GDM1 (cell line): ENCODE data around the gene VPS51.

ENCODE experiments used
- DNase-seq: peaks from one replicate; lab custom pipeline; 2025; lab: John Stamatoyannopoulos, UW

Gene VPS51

GRCh38 chr11:65072631-65072966, 23.4 kb upstream of the VPS51 start:
- no peak for DNase-seq

DNA sequence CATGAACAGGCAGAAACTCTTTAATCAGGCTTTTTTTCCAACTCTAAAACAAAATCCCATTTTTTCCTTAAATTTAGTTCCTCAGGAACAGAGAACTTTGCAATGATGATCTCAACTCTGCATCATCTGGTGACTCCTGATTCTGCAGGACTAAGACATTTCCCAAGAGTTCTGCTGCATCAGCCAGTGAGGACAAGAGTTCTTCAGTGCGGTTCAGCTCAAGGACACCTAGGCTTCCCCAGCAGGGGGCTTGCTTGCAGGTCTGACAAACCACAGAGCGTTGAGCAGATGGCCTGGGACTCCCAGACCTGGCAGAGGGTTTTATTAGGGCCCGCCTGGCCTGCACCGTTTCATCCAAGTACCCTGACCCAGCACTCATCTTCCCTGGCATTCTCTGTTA, 18.6 kb upstream of the VPS51 start:
- no peak for DNase-seq

GRCh38 chr11:65078151-65078550, 17.9 kb upstream of the VPS51 start:
- DNase-seq: peak; percentile 49

- DNase-seq: no peak
Observed at GRCh38 chr11:65078786-65079342, 17.1 kb upstream of the VPS51 start.

DNA sequence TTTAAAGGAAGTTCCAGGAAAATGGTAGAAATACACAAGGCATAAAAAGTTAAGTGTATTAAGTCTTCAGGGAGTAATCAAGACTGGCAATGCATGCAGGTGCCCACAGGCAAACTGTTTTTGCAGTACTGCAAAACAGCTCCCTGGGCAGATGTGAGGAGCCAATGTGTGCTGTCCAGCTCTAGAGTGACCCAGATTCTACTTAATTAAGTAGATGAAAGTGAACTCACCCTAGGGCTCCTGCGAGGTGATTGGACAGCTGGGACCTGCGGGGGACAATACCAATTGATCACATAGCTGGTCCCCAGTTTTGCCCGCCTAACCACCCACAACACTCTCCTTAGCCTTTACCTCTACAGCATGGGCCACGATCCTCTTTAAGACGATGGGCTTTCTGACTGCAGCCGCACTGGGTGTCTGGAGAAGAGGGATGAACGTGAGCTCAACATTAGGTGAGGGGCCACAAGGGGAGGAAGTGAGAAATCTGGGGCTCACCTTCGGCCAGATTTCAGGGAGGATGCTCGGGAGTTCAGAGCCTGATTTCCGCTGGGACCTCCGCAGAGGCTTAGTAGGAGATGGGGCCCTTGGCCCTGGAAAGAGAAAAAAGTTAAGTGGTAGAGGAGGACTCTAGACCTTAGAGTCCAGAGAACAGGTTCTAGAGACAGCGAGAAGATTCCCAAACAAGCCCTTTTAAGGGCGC, 12.7 kb upstream of the VPS51 start:
- no peak for DNase-seq

- DNase-seq: peak; percentile 93
Observed at GRCh38 chr11:65083834-65084597, 12.0 kb upstream of the VPS51 start, which contains the start of the genes CDCA5 and ZFPL1. TSS of gene CDCA5 (minus strand) at chr11:65084040. CDS start at chr11:65083978, 62 bp downstream. TSS of gene ZFPL1 (plus strand) at chr11:65084222. CDS start at chr11:65084699, 477 bp downstream.

- no peak for DNase-seq
Observed at GRCh38 chr11:65084598-65085375, 11.2 kb upstream of the VPS51 start.

- DNase-seq: no peak
Observed at GRCh38 chr11:65085446-65085845, 10.6 kb upstream of the VPS51 start.

GRCh38 chr11:65086809-65087208, 9.2 kb upstream of the VPS51 start:
- no peak for DNase-seq

DNA sequence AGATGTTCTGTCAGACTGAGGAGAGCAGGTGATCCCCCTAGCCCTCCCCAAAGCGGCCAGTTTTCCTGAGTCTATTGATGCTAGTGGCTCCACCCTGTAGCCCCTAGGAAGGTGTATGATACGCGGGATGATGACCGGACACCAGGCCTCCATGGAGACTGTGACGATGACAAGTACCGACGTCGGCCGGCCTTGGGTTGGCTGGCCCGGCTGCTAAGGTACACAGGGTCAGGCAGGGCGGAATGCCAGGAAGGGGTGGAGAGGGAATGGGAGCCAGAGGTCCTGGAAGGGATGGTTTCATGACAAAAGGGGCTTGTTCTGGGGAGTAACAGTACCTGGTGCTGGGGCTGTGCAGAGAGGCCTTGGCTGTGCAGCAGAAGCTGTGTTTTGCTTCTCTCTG, 8.8 kb upstream of the VPS51 start:
- no peak for DNase-seq

DNA sequence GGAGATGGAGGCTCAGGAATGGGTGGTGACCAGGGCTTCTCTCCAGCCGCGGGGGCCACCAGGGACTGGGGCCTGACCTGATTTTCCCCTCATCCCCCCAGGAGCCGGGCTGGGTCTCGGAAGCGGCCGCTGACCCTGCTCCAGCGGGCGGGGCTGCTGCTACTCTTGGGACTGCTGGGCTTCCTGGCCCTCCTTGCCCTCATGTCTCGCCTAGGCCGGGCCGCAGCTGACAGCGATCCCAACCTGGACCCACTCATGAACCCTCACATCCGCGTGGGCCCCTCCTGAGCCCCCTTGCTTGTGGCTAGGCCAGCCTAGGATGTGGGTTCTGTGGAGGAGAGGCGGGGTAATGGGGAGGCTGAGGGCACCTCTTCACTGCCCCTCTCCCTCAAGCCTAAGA, 8.2 kb upstream of the VPS51 start:
- DNase-seq: no peak

DNA sequence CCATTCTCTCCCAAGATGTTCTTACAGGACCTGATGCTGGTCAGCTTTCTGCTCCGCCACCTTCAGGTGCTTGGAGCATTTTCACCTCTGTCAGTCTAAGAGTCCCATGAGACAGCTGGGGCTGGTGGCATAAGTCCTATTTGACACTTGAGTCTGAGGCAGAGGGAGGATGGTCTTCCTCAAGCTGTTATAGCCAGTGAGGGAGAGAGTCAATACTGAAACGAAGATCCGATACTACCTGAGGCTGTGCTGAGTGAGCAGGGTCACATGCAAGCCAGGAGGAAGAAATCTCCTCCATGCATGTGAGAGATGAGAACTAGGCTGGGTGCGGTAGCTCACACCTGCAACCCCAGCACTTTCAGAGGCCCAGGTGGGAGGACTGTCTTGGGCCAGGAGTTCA, 6.4 kb upstream of the VPS51 start:
- no peak for DNase-seq

DNA sequence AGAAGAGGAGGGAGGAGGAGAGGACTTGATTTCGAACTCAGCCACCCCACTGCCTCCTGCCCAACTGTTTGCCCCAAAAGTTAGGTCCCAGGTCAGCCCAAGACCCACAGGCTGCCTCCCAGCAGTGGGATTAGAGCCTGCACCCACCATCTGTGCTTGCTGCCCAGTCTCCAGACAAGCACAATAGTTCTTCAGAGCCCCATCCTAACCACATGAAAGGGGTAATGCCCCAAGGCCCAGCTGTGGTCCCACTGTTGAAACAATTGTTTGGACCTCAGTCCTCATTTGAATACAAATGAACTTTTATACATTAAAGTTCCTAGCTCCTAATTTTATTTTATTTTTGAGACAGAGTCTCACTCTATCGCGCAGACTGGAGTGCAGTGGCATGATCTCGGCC, 5.4 kb upstream of the VPS51 start:
- DNase-seq: no peak

DNA sequence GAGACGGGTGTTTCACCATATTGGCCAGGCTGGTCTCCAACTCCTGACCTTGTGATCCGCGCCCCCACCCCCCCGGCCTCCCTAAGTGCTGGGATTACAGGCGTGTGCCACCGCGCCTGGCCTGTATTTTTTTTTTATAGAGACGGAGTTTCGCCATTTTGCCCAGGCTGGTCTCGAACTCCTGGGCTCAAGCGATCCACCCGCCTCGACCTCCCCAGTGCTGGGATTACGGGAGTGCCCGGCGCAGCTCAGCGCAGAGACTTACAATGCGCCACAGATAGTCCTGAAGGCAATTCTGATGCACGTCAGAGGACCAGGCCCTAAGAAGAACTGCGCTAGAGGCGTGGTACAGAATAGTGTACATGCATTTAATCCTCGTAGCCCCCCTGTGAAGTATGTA, 587 bp upstream of the VPS51 start:
- no peak for DNase-seq

DNA sequence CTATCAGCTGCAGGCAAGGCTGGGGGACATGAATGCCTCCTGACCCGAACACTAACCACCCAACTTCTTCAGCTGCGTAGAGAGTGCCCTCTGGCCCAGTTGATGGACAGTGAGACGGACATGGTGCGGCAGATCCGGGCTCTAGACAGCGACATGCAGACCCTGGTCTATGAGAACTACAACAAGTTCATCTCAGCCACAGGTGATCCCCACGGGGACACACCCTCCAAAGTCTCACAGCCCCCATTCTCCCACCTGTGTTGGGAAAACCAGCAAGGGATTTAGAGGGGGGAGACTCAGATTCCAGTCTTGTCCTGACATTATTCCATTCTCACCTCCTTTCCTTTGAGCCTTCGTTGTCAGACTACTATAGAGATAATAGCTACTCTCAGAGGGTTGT, 912 bp downstream of the VPS51 start:
- no peak for DNase-seq

- no peak for DNase-seq
Observed at GRCh38 chr11:65100674-65101350, 4.8 kb downstream of the VPS51 start.

DNA sequence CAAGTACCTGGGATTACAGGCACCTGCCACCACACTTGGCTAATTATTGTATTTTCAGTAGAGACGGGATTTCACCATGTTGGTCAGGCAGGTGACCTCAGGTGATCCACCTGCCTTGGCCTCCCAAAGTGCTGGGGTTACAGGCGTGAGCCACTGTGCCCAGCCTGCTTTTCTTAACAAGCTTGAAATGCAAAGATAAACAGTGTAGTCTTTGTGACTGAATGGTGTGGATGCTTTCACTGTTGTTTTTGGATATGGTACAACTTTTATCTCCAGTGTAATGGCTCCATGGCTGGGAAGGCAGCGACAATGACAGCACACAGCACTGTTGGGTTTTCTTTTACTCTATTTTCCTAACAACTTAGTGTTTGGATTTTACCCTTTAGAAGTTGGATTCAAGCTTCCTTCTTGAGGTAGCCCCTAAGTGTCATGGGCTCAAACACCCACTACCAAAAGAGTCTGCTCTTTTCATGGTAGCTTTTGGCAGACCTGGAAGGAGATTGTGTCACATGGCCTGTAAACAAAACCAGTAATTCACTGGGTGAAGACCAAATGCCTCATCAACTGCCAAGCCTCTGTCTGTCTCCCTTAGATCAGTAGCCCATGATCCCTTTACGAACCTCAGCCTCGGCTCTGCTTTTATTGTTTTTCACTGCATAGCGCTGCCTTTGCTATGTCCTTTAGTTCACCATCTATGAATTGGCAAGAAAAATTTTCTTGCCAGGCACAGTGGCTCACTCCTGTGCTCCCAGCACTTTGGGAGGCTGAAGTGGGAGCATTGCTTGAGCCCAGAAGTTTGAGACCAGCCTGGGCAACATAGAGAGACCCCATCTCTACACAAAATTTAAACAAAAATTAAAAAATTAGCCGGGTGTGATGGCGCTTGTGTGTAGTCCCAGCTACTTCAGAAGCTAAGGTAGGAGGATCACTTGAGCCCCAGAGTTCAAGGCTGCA, 6.4 kb downstream of the VPS51 start:
- DNase-seq: no peak

DNA sequence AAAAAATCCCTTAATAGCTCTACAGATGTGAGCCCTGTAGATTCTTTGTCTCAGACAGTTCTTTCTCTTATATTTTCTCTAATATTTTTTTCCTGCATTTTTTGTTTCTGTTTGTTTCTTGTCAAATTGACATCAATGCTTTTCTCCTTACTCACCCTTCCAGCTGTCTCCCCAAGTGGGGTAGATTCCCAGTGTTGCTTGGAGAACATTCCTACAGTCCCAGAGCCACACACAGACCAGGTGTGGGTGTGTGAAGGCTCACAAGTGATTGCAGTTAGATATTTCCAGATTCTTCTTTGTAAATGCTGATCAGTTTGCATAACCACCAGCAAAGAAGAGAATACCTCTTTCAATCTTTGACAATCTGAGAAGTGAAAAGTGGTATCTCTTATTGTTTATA, 7.5 kb downstream of the VPS51 start:
- no peak for DNase-seq

DNA sequence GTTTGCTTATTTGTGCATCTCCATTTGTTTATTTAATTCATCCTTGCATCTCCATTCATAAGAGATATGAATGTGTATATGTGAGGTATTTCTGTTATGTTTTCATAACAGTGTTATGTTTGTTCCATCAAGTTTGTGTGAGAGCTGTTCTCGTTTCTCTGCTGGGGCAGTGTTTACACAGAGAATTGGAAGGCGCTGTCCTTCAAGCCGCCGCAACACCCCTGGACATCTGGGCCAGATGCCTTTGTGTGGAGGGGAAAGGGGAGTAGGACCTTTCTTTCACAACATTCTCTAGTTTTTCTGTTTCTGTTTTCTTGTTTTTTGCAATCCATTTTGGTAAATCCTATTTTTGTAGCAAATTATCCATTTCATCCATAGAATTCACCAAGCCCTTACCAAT, 8.6 kb downstream of the VPS51 start:
- DNase-seq: no peak

DNA sequence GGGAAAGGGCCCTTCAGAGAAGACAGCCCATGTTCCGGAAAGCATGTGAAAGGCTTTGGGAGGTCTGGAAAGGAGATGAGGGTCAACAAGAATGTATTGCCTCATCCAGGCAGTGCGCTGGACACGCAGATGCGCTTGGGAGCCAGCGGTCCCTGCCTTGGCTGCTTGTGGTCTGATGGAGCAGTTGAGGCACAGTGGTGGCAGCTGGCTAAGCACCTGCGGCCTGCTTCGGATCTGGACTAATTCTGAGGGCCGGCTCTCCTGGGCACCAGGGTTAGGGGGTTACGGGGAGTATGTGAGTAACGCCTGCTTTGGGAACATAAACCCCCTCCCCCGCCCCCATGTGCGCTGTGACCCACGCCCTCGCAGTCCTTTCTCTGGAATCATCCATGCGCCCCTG, 11.1 kb downstream of the VPS51 start:
- DNase-seq: no peak
